ENCODE data around the gene MAPK8. TPM values are rescaled to one million over a fixed set of nuclear protein-coding genes. Genes with fewer than 3 reads are reported as not detected.

MAPK8 gene
- total and polyA plus RNA-seq, 12 donors = 7.6 to 103 (median 31.9) TPM

- peaks cover 8 to 36% of the 10 kb centered on the region in 2 donors for H3K4me1 ChIP-seq (replicated peaks in 1 of 2)
- TF ChIP-seq POLR2A (IDR thresholded peaks at IDR 0.05) = no peak
- TF ChIP-seq CTCF (IDR thresholded peaks at IDR 0.05) = no peak
- no peak for DNase-seq
- peak overlapping the region in 2 of 5 donors; percentile 6 to 24 for H3K27ac ChIP-seq
- no peaks in the 10 kb centered on the region for H3K9me3 ChIP-seq (replicated peaks in 1 of 3)
- H3K36me3 ChIP-seq (replicated peaks in 1 of 2) = no peaks in the 10 kb centered on the region
- H3K4me3 ChIP-seq = no peak overlapping the region
- WGBS, 4 donors = 97 to 100% (median 97%) methylated on average over 2 of the region's 2 CpGs
- intact Hi-C loops (cut with DNase I) = no loop called here
- H3K27me3 ChIP-seq = no peaks in the 10 kb centered on the region
These were observed 83.5 kb downstream of the MAPK8 start for GRCh38 chr10:48389846-48390557.

- no peaks in the 10 kb centered on the region for H3K36me3 ChIP-seq (replicated peaks in 1 of 2)
- intact Hi-C loops (cut with DNase I) = no loop called here
- no peak overlapping the region for H3K4me3 ChIP-seq
- TF ChIP-seq CTCF (IDR thresholded peaks at IDR 0.05) (no peak), POLR2A (IDR thresholded peaks at IDR 0.05) (no peak)
- H3K27me3 ChIP-seq = no peaks in the 10 kb centered on the region
- no peak overlapping the region for H3K27ac ChIP-seq
- WGBS, 4 donors = 96 to 98% (median 98%) methylated on average over 5 of the region's 5 CpGs
- no peak for DNase-seq
- peaks cover 8 to 31% of the 10 kb centered on the region in 2 donors for H3K4me1 ChIP-seq (replicated peaks in 1 of 2)
- H3K9me3 ChIP-seq (replicated peaks in 1 of 3) = no peaks in the 10 kb centered on the region
These were observed 84.0 kb downstream of the MAPK8 start for GRCh38 chr10:48390558-48390871.

GRCh38 chr10:48390933-48391845 lies 84.7 kb downstream of the MAPK8 start:
- no peak for TF ChIP-seq POLR2A (IDR thresholded peaks at IDR 0.05)
- no peak for TF ChIP-seq CTCF (IDR thresholded peaks at IDR 0.05)
- Histone ChIP-seq H3K4me3 (no peak overlapping the region), H3K9me3 (replicated peaks in 1 of 3) (no peaks in the 10 kb centered on the region), H3K27me3 (no peaks in the 10 kb centered on the region), H3K4me1 (replicated peaks in 1 of 2) (peaks cover 8 to 26% of the 10 kb centered on the region in 2 donors), H3K27ac (no peak overlapping the region), H3K36me3 (replicated peaks in 1 of 2) (no peaks in the 10 kb centered on the region)
- 86 to 94% (median 89%) methylated on average over 4 of the region's 4 CpGs for WGBS, 4 donors
- intact Hi-C loops (cut with DNase I) = no loop called here
- no peak for DNase-seq

GRCh38 chr10:48391994-48392393 lies 85.5 kb downstream of the MAPK8 start:
- intact Hi-C loops (cut with DNase I) = no loop called here
- Histone ChIP-seq H3K27me3 (no peaks in the 10 kb centered on the region), H3K4me3 (no peak overlapping the region), H3K4me1 (replicated peaks in 1 of 2) (peaks cover 8 to 20% of the 10 kb centered on the region in 2 donors), H3K36me3 (replicated peaks in 1 of 2) (no peaks in the 10 kb centered on the region), H3K9me3 (replicated peaks in 1 of 3) (no peaks in the 10 kb centered on the region), H3K27ac (no peak overlapping the region)
- WGBS, 4 donors = 91 to 100% (median 98%) methylated on average over 3 of the region's 3 CpGs
- no peak for DNase-seq
- TF ChIP-seq CTCF (IDR thresholded peaks at IDR 0.05) (no peak), POLR2A (IDR thresholded peaks at IDR 0.05) (no peak)
